T-helper 2 cell treated with Interferon-gamma antibody and Interleukin-4, amounts not matched to agents 100 ng/mL and 5 ng/mL, for 36 hours (primary cell): ENCODE results near the gene BHLHE23. TPM values are rescaled to one million over a fixed set of nuclear protein-coding genes. Genes with fewer than 3 reads are reported as not detected.

ENCODE experiments used
- intact Hi-C: fragments of 100-400 bp; cut with micrococcal nuclease; formaldehyde crosslinking; loops from one replicate; pipeline ENCODE4 v1.15.1; 2023
- total RNA-seq: library from RNA; stranded (reverse); gene quantifications from 2 replicates; pipeline ENCODE4 v1.2.3, GENCODE V29; 2022

Gene BHLHE23
- total RNA-seq, 1 donor from 2014 or later = not detected

GRCh38 chr20:63026582-63027165, 19.9 kb upstream of the BHLHE23 start:
- intact Hi-C loops = no loop called here

GRCh38 chr20:63025534-63026331, 19.0 kb upstream of the BHLHE23 start:
- intact Hi-C loops = no loop called here

DNA sequence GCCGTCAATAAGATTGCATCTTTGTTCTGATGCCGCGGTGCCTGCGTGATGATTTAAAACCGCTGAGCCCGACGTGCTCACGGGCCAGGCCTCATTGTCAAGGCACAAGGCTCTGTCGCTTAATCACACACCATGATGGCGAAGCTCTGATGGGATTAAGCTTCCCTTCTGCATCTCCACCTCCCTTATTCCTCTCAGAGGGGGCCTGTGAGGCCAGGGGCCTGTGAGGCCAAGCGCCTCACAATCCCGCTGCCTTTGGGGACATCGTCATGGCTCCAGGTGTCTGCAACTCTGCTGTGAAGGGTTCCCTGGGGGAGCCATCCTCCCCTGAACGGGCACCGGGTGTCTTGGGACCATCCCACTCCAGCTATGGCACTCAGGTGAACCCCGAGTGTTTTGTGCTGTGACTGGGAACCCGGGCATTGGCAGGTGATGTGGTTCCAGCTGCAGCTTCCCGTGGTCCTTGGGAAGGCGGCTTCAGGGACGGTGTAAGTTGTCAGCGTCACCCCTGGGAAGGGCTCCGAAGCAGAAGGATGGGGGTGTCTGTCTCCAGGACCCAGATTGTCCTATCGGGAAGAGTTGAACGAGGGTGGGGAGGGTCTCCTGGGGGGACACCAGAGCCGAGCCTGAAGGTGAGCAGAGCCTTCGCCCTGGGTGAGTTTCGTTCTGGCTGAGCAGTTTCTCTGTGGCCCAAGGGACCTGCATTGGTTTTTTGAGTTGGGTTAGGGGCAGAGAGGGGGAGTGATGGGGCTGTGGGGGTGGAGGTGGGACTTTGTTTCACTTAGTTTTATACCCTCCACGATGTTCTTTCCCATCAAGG, 18.0 kb upstream of the BHLHE23 start:
- intact Hi-C loops = no loop called here

DNA sequence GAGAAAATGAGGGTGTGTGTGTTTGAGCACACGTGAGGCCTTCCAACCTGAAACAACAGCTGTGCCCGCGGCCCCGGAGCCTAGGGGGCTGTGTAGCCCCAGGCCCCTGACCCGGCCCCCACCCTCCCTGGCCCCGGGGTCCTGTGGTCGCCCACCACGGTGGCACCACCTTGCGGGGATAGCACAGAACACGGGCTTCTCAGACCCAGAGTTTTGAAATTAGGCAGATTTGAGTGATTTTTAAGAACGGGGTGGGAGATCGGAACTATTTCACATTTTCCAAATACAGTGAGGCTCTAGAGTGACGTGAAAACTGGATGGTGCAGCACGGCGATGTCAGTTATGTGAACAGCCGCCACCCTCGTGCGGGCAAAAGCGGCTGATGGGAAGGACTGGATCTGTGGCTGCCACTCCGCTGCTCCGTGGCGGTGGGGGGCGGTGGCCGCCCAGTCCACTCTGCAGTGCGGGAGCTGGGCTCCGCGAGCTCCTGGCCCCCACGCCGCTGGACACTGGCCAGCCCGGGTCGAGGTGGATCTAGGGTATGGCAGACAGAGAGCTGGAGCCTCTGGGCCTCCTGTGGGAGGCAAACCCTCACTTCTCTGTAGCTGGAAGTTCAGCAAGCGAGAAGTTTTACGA, 17.3 kb upstream of the BHLHE23 start:
- intact Hi-C loops = no loop called here

DNA sequence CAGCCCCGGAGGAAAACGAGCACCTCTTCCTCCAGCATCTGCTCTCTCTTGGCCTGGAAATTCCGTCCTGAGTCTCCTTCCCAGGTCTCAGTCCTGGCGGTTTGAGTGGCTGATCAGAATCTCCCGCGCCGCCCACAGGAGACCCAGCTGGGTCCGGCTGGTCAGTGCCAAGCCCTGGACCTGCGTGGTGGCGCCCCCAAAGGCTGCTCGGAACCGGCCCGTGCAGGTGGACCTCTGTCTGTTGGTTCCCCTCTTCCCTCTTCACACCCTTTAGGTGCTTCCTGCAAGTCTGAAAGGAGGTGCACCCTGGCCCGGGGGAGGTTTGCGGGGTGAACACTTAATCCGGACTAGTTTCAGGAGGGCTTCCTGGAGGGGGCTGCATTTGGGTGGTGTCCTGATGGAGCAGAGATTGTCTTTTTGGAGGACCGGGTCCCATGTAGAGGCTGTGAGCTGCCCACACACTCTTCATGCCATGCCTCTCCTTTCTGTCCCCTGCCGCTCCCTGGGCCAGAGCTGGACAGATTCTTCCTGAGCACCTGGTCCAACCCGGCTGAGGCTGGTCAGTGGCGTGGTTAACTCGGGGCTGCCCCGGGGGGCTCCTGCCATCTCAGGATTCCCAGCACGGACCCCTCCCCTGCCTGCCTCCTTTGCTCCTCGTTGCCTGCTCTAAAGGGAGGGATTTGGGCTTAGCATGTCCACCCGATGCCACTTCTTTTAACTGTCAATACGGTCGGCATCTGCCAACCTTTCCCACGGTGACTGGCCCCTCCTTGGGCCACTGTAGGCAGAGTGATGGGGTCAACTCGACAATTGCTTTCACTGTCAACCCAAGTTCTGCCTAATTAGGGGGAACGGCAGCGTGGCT, 16.5 kb upstream of the BHLHE23 start:
- intact Hi-C loops = no loop called here

DNA sequence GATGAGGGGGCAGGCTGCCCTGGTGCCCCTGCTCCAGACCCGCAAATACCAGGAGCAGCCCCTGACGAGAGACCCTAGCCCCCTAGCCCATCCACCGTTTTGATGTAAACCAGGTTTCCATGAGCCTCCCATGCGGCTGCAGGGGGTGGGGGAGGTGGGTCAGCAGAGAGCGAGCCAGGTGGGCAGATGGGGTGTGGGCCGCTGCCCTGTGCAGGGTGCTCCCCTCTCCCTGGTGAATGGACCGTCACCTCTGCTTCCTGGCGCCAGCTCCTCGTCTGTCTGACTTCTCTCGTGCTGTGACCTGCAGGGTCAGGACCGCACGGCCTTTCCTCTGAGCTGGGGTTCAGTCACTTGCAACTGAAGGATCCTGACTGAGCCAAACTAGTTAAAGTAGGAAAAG, 15.7 kb upstream of the BHLHE23 start:
- intact Hi-C loops = no loop called here

- intact Hi-C loops = no loop called here
Observed at GRCh38 chr20:63021356-63022321, 14.9 kb upstream of the BHLHE23 start.

DNA sequence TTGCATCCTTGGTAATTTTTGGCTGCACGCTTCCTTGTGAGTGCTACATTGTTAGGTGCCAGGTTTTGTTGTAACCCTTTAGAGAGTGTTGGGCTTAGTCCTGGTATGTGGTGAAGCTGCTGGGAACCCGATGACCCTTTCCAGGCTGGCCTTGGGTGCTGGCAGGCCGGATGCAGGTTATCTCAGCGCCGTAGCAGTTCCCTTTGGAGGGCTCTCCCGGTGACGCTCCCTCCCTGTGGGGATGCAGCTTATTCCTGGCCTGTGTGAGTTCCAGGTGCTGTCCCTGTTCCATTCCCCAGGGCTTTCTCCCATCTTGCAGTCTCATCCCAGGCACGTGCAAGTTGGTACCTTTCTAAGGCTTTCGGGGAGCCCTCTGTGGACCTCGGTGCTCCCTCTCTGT, 13.9 kb upstream of the BHLHE23 start:
- intact Hi-C loops = no loop called here

- intact Hi-C loops = no loop called here
Observed at GRCh38 chr20:63017826-63018411, 11.2 kb upstream of the BHLHE23 start.

- intact Hi-C loops = no loop called here
Observed at GRCh38 chr20:63017076-63017825, 10.5 kb upstream of the BHLHE23 start.

GRCh38 chr20:63016514-63017075, 9.8 kb upstream of the BHLHE23 start:
- intact Hi-C loops = no loop called here

- intact Hi-C loops = no loop called here
Observed at GRCh38 chr20:63015662-63016361, 9.0 kb upstream of the BHLHE23 start.

DNA sequence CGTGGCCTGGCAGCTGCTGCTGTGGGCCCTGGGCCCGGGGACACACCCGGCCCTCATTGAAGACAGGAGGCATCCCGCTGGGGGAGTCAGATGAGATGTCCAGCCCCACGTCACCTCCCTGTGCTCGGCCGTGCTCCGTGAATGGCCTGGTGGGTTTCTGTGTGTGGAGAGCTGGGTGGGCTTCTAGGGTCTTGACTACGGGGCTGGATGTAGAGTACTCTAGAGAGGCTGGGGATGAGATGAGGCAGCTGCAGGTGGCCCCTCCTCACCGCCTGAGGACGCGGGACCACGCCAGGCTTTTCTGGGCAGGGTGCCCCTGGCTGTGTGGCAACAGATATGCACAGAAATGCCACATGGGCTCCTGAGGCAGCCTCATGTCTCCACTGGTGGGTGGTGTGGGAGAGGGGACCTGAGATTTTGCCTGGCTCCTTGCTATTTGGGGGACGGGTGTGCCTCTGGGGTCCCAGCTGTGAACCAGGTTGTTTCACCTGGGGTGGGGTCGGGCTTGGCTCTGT, 8.4 kb upstream of the BHLHE23 start:
- intact Hi-C loops = no loop called here

GRCh38 chr20:63014710-63015109, 7.9 kb upstream of the BHLHE23 start:
- intact Hi-C loops = no loop called here

DNA sequence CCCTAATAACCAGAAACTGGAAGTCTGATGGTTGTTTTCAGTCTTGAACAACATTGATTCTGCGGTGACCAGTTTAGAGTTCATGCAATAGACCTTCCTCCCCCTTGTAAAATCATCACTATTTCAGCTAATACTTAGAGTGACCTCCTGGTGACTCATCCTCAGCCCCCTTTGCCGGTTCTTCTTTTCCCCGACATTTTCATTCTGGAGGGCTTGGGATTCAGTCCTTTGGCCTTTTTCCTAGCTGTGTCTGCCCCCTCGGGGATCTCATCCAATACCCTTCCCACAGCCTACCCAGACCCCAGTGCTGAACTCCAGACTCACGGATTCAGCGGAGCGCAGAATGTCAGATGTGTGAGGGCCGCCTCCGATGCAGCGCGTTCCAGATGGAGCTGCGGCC, 7.5 kb upstream of the BHLHE23 start:
- intact Hi-C loops = no loop called here

DNA sequence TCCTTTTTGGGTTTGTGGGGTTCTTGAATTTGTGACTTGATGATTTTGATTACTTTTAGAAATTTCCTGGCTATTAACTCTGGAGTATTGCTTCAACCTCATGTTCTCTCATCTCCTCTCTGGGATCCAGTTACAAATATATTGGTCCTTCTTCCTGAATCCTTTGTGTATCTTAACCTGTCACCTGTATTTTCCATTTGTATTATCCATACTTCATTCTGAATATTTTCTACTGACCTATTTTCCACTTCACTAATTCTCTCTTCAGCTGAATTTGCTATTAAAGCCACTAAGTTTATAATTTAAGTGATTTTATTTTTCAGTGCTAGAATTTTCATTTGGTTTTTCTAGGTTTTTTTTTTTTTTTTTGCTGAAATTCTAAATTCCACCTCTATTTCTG, 6.4 kb upstream of the BHLHE23 start:
- intact Hi-C loops = no loop called here

DNA sequence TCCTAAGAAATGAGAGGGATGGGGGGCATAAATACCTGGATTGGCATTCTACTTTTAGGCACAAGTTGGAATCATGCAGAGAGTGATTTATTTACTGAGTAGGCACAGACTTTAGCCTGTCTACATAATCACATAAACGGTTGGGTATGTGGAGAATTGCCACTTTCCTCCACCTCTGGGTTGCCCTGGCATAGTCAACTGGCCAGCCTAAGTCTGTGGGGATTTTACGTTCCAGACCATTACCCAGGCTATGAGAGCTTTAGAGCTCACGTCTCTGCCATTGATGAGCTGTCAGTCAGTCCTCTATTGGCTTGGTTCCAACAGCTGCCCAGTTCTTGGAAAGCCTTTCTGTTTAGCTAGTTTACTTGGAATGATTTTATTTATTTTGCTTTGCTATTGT, 5.0 kb upstream of the BHLHE23 start:
- intact Hi-C loops = no loop called here
